Skeletal muscle cell (primary cell): ENCODE data around the gene RUSF1.
"Not testable (repeated sequence)": the region's sequence is repeated elsewhere in the genome, so short reads cannot be mapped to it uniquely, and the experiment has no call there.

ENCODE experiments used
- DNase-seq: peaks from one replicate; pipeline ENCODE4 v3.0.0-alpha.2; 2010; ENCODE audit warnings: low read depth
- H3K4me3 ChIP-seq: 2 replicates; pipeline ENCODE4 v1.5.1; 2011; ENCODE audit warnings: low read depth, mild to moderate bottlenecking, control low read depth, low read length, moderate library complexity

The RUSF1 gene

GRCh38 chr16:31519759-31520431 is 11.7 kb upstream of the RUSF1 start:
- H3K4me3 ChIP-seq: no peak overlapping the region
- no peak for DNase-seq

GRCh38 chr16:31517800-31518402 is 9.7 kb upstream of the RUSF1 start:
- no peak overlapping the region for H3K4me3 ChIP-seq
- DNase-seq: no peak

- no peak for DNase-seq
- H3K4me3 ChIP-seq: no peak overlapping the region
Measured at GRCh38 chr16:31513884-31514283, 5.7 kb upstream of the RUSF1 start.

- DNase-seq: peak; percentile 41
- H3K4me3 ChIP-seq: no peak overlapping the region
Measured at GRCh38 chr16:31513126-31513525, 4.9 kb upstream of the RUSF1 start.

GRCh38 chr16:31508706-31509195 is 560 bp upstream of the RUSF1 start:
- H3K4me3 ChIP-seq: peak overlapping the region; percentile 69
- no peak for DNase-seq

GRCh38 chr16:31507617-31507928 is 618 bp downstream of the RUSF1 start:
- DNase-seq: no peak
- peak overlapping the region; percentile 69 for H3K4me3 ChIP-seq

GRCh38 chr16:31505483-31505882 is 2.7 kb downstream of the RUSF1 start:
- H3K4me3 ChIP-seq: no peak overlapping the region
- no peak for DNase-seq

GRCh38 chr16:31504159-31504558 is 4.0 kb downstream of the RUSF1 start:
- no peak for DNase-seq
- H3K4me3 ChIP-seq: no peak overlapping the region

GRCh38 chr16:31503555-31503954 is 4.6 kb downstream of the RUSF1 start:
- not testable (repeated sequence) for H3K4me3 ChIP-seq, DNase-seq

- no peak for DNase-seq
- H3K4me3 ChIP-seq: no peak overlapping the region
Measured at GRCh38 chr16:31502981-31503380, 5.2 kb downstream of the RUSF1 start.

- H3K4me3 ChIP-seq: no peak overlapping the region
- no peak for DNase-seq
Measured at GRCh38 chr16:31501966-31502348, 6.2 kb downstream of the RUSF1 start.

GRCh38 chr16:31501226-31501965 is 6.8 kb downstream of the RUSF1 start:
- no peak for DNase-seq
- H3K4me3 ChIP-seq: no peak overlapping the region

- DNase-seq: no peak
- H3K4me3 ChIP-seq: no peak overlapping the region
Measured at GRCh38 chr16:31499928-31500327, 8.3 kb downstream of the RUSF1 start.

GRCh38 chr16:31498493-31498892 is 9.7 kb downstream of the RUSF1 start:
- no peak for DNase-seq
- no peak overlapping the region for H3K4me3 ChIP-seq

GRCh38 chr16:31496670-31497069 is 11.5 kb downstream of the RUSF1 start:
- no peak overlapping the region for H3K4me3 ChIP-seq
- DNase-seq: no peak

GRCh38 chr16:31493506-31494125 is 14.6 kb downstream of the RUSF1 start:
- no peak for DNase-seq
- no peak overlapping the region for H3K4me3 ChIP-seq

GRCh38 chr16:31491778-31492418 is 16.3 kb downstream of the RUSF1 start:
- H3K4me3 ChIP-seq: no peak overlapping the region
- no peak for DNase-seq

GRCh38 chr16:31489616-31490584 is 18.3 kb downstream of the RUSF1 start:
- DNase-seq: no peak
- H3K4me3 ChIP-seq: no peak overlapping the region

- no peak overlapping the region for H3K4me3 ChIP-seq
- no peak for DNase-seq
Measured at GRCh38 chr16:31489298-31489564, 19.0 kb downstream of the RUSF1 start.
